ENCODE results near the gene KCTD18.

The KCTD18 gene

GRCh38 chr2:200454927-200455801, 54.7 kb downstream of the KCTD18 start:
- H3K4me1 ChIP-seq (ENCODE audit: insufficient read depth, poor library complexity, severe bottlenecking), result no peaks in the 10 kb centered on the region
- no peak for TF ChIP-seq CTCF (IDR thresholded peaks at IDR 0.05; ENCODE audit: poor library complexity, severe bottlenecking)
- peaks cover 8% of the 10 kb centered on the region for H3K36me3 ChIP-seq (ENCODE audit: low read depth)
- no peak for DNase-seq (ENCODE audit: low spot score)
- no peaks in the 10 kb centered on the region for H3K9me3 ChIP-seq (ENCODE audit: severe bottlenecking)
- H3K4me3 ChIP-seq (ENCODE audit: severe bottlenecking), result no peak overlapping the region
- 0 out of 3 replicates have a peak, but pooled peaks have one; percentile 33 for ATAC-seq (ENCODE audit: low read depth)
- no peak overlapping the region for H3K27ac ChIP-seq (ENCODE audit: poor library complexity, severe bottlenecking)
- H3K27me3 ChIP-seq (ENCODE audit: insufficient read depth, poor library complexity, severe bottlenecking), result no peaks in the 10 kb centered on the region

DNA sequence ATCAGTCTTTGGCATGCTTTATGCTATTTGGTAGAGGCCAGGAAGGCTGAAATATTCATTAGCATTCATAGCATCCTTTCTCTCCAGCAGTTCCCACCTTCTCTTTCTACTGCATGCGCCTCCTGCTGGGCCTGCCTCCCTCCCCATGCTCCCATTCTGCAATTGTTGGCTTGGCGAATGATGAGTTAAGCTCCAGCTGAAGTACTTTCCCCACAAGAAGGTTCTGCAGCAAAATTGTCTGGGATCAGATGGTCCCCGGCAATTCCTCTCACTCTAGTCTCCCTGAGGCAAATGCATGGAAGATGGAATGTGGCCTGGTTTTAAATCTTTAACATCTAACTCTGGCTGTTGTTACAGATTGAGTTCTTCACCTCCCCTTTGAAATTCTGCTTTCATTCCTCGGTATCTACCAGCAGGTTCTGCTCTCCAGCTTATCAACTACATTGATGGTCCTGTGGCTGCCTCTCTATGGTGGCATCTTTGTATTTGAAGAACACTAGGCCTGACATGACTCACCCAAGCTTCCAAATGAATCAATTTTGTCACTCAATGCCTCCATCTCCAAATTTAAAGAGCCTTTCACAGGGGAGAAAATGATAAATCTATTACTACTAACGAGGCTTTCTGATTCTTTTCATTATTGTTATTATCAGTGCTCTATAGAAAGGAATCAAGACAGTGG, 55.9 kb downstream of the KCTD18 start:
- H3K9me3 ChIP-seq (ENCODE audit: severe bottlenecking), result no peaks in the 10 kb centered on the region
- TF ChIP-seq CTCF (IDR thresholded peaks at IDR 0.05; ENCODE audit: poor library complexity, severe bottlenecking), result no peak

GRCh38 chr2:200453142-200453852, 56.6 kb downstream of the KCTD18 start:
- Histone ChIP-seq H3K4me1 (ENCODE audit: insufficient read depth, poor library complexity, severe bottlenecking) (no peaks in the 10 kb centered on the region), H3K9me3 (ENCODE audit: severe bottlenecking) (no peaks in the 10 kb centered on the region), H3K27me3 (ENCODE audit: insufficient read depth, poor library complexity, severe bottlenecking) (no peaks in the 10 kb centered on the region), H3K27ac (ENCODE audit: poor library complexity, severe bottlenecking) (no peak overlapping the region), H3K4me3 (ENCODE audit: severe bottlenecking) (no peak overlapping the region), H3K36me3 (ENCODE audit: low read depth) (no peaks in the 10 kb centered on the region)
- no peak for ATAC-seq (ENCODE audit: low read depth)
- TF ChIP-seq CTCF (IDR thresholded peaks at IDR 0.05; ENCODE audit: poor library complexity, severe bottlenecking), result no peak
- DNase-seq (ENCODE audit: low spot score), result no peak

More for the DNA sequence above, 55.9 kb downstream of the KCTD18 start:
- ATAC-seq (ENCODE audit: low read depth) (no peak), DNase-seq (ENCODE audit: low spot score) (no peak)
- Histone ChIP-seq H3K27ac (ENCODE audit: poor library complexity, severe bottlenecking) (no peak overlapping the region), H3K27me3 (ENCODE audit: insufficient read depth, poor library complexity, severe bottlenecking) (no peaks in the 10 kb centered on the region), H3K4me3 (ENCODE audit: severe bottlenecking) (no peak overlapping the region), H3K36me3 (ENCODE audit: low read depth) (no peaks in the 10 kb centered on the region), H3K4me1 (ENCODE audit: insufficient read depth, poor library complexity, severe bottlenecking) (no peaks in the 10 kb centered on the region)

- no peak for TF ChIP-seq CTCF (IDR thresholded peaks at IDR 0.05; ENCODE audit: poor library complexity, severe bottlenecking)
- H3K27ac ChIP-seq (ENCODE audit: poor library complexity, severe bottlenecking), result no peak overlapping the region
- H3K4me3 ChIP-seq (ENCODE audit: severe bottlenecking), result no peak overlapping the region
- H3K9me3 ChIP-seq (ENCODE audit: severe bottlenecking), result no peaks in the 10 kb centered on the region
- ATAC-seq (ENCODE audit: low read depth) (no peak), DNase-seq (ENCODE audit: low spot score) (no peak)
- no peaks in the 10 kb centered on the region for H3K36me3 ChIP-seq (ENCODE audit: low read depth)
- H3K4me1 ChIP-seq (ENCODE audit: insufficient read depth, poor library complexity, severe bottlenecking), result no peaks in the 10 kb centered on the region
- no peaks in the 10 kb centered on the region for H3K27me3 ChIP-seq (ENCODE audit: insufficient read depth, poor library complexity, severe bottlenecking)
Measured at GRCh38 chr2:200452377-200452776, 57.5 kb downstream of the KCTD18 start.

Data from RWPE2 (cell line).